Gastroesophageal sphincter (tissue), 4 donors: ENCODE data around the gene PLXDC1. TPM values are rescaled to one million over a fixed set of nuclear protein-coding genes. Genes with fewer than 3 reads are reported as not detected.

Source experiments
- ATAC-seq: fragments of 150-250 bp; one replicate; pipeline ENCODE4 v1.9.1; 2016; ENCODE audit warnings: mild to moderate bottlenecking, moderate library complexity
- H3K27ac ChIP-seq, 4 donors: fragments of 200-600 bp; sonication (generic) in 3 of 4; 1 replicate in 3 of 4; 2 replicates in 1 of 4; pipeline ENCODE4 v1.5.1; 2016 to 2019
- H3K27me3 ChIP-seq: fragments of 200-600 bp; sonication (generic); one replicate; pipeline ENCODE4 v1.5.1; 2019
- H3K36me3 ChIP-seq, 2 donors: fragments of 200-600 bp; sonication (generic); one replicate each; pipeline ENCODE4 v1.5.1; 2019; ENCODE audit warnings: control low read depth in 1 of 2
- H3K4me1 ChIP-seq, 3 donors: fragments of 200-600 bp; sonication (generic); 1 replicate in 2 of 3; 2 replicates in 1 of 3; pipeline ENCODE4 v1.5.1; 2016 to 2019; ENCODE audit warnings: control low read depth in 2 of 3
- H3K4me3 ChIP-seq, 2 donors: fragments of 200-600 bp; sonication (generic); one replicate each; pipeline ENCODE4 v1.5.1; 2019; ENCODE audit warnings: mild to moderate bottlenecking in 1 of 2, moderate library complexity in 1 of 2
- H3K9me3 ChIP-seq, 3 donors: fragments of 200-600 bp; sonication (generic); one replicate each; pipeline ENCODE4 v1.5.1; 2017 to 2019; ENCODE audit warnings: control low read depth in 2 of 3
- EP300 ChIP-seq: sonication (generic); formaldehyde crosslinking; IDR thresholded peaks from one replicate; pipeline ENCODE4 v1.6.1; 2017; ENCODE audit warnings: antibody characterized with exemption, mild to moderate bottlenecking
- POLR2A ChIP-seq, 2 donors: fragments of 450-650 bp; IDR thresholded peaks; one replicate each; pipeline ENCODE4 v1.6.1; 2017; ENCODE audit warnings: antibody characterized with exemption in 2 of 2, mild to moderate bottlenecking in 2 of 2, moderate library complexity in 1 of 2
- POLR2AphosphoS5 ChIP-seq: sonication (generic); formaldehyde crosslinking; IDR thresholded peaks from one replicate; pipeline ENCODE4 v1.6.1; 2017; ENCODE audit warnings: antibody characterized with exemption
- WGBS, 2 donors: methylation state at CpG; one replicate each; pipeline ENCODE4 v1.1.5; 2018; ENCODE audit warnings: low coverage in 1 of 2; 5-methylcytosine and 5-hydroxymethylcytosine counted together
- total RNA-seq, 4 donors: library from RNA; depleted of rRNA; stranded (reverse); fragments of >200 nt; gene quantifications; one replicate each; pipeline ENCODE4 v1.1.0, GENCODE V29; 2016
- TF ChIP-seq, protein P1 (sequence below), 4 experiments: fragments of 200-600 bp in 2 of 4; fragments of 450-650 bp in 2 of 4; sonication (generic) in 1 of 4; IDR thresholded peaks; one replicate each; pipeline ENCODE4 v1.5.1; 2017 to 2019; ENCODE audit warnings: antibody characterized with exemption in 4 of 4, mild to moderate bottlenecking in 2 of 4, moderate library complexity in 2 of 4

Gene PLXDC1
- total RNA-seq: 10 to 100 TPM in 3 of 4 donors, 1 to 10 TPM in 1; 5.5 to 21.6 (median 17.4) TPM

DNA sequence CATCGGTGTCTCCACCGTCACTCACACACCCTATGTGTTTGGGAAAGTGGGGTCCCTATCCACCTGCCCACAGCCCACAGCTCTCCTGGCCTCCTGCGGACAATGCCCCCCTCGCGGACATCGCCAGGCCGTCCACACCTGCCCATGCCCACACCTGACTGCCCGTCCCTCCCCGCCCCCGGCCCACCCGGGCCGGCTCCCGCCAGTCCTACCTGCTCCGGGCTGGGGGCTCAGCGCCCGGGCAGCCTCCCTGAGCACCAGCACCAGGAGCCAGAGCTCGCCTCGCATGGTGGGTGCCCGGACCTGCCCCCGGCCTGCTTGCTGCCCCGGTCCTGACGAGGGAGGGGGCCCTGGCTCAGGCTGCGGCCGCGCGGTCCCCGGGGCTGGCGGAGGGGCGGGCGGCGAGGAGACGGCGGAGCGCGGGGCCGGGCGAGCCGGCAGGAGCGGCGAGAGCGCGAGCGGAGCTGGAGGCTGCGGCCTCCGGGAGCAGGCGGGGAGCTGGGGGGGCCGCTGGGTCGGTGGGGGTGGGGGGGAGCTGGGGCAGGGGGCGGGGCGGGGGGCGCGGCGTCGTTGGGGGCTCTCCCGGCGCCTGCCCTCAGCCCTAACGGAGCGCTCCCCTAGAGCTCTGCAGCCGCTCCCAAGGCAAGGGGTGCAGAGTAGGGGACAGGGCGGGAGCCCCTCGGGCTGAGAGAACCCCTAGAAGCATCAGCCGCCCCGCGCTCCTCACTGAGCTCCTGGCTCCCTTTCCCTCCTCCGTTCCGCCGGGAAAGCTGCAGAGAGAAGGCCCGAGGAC lies at the start of gene PLXDC1:
TSS of gene PLXDC1 (minus strand) at position 488 of the 793 bp plus-strand sequence. CDS start at position 288, 200 bp downstream.
- peaks cover 34% of the 10 kb centered on the region for H3K27me3 ChIP-seq
- no peaks in the 10 kb centered on the region for H3K36me3 ChIP-seq
- H3K4me1 ChIP-seq: peaks cover 0 to 47% (median 20%) of the 10 kb centered on the region in 3 donors
- WGBS, 2 donors: 2% methylated on average over 10 of the region's 68 CpGs; no CpG with 5 or more reads in 1 of the 2 donors
- H3K9me3 ChIP-seq: no peaks in the 10 kb centered on the region
- no peak for ATAC-seq
- peak within 1 kb of the TSS; percentile 49 to 67 for H3K4me3 ChIP-seq
- H3K27ac ChIP-seq: peak within 1 kb of the TSS in 3 of 4 donors; percentile 65 to 90 (median 85)
- TF ChIP-seq POLR2A (IDR thresholded peaks at IDR 0.05) (no peak), POLR2AphosphoS5 (no peak), EP300 (no peak)
- TF ChIP-seq, protein P1, sequence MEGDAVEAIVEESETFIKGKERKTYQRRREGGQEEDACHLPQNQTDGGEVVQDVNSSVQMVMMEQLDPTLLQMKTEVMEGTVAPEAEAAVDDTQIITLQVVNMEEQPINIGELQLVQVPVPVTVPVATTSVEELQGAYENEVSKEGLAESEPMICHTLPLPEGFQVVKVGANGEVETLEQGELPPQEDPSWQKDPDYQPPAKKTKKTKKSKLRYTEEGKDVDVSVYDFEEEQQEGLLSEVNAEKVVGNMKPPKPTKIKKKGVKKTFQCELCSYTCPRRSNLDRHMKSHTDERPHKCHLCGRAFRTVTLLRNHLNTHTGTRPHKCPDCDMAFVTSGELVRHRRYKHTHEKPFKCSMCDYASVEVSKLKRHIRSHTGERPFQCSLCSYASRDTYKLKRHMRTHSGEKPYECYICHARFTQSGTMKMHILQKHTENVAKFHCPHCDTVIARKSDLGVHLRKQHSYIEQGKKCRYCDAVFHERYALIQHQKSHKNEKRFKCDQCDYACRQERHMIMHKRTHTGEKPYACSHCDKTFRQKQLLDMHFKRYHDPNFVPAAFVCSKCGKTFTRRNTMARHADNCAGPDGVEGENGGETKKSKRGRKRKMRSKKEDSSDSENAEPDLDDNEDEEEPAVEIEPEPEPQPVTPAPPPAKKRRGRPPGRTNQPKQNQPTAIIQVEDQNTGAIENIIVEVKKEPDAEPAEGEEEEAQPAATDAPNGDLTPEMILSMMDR (IDR thresholded peaks at IDR 0.05): no peak

DNA sequence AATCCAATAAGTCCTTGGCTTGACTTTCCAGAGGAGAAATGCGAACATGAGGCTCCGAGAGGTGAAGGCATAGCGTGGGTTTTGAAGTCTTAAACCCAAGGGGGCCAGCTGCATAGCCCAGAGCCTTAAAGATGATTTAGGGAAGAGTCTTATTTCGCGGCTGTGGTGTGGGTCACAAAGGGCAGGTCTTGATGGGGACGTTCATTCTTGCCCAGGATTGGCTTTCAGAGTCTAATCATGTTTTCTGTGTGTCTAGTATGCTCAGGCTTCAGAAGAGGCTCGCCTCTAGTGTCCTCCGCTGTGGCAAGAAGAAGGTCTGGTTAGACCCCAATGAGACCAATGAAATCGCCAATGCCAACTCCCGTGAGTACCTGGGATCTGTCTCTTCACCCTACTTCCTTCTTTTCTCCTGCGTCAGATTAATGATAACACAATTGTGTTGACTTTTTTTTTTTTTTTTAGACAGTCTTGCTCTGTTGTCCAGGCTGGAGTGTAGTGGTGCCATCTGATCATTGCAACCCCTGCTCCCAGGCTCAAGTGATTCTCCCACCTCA lies 49.6 kb upstream of the PLXDC1 start:
- H3K4me1 ChIP-seq: peaks cover 7 to 63% (median 23%) of the 10 kb centered on the region in 3 donors

DNA sequence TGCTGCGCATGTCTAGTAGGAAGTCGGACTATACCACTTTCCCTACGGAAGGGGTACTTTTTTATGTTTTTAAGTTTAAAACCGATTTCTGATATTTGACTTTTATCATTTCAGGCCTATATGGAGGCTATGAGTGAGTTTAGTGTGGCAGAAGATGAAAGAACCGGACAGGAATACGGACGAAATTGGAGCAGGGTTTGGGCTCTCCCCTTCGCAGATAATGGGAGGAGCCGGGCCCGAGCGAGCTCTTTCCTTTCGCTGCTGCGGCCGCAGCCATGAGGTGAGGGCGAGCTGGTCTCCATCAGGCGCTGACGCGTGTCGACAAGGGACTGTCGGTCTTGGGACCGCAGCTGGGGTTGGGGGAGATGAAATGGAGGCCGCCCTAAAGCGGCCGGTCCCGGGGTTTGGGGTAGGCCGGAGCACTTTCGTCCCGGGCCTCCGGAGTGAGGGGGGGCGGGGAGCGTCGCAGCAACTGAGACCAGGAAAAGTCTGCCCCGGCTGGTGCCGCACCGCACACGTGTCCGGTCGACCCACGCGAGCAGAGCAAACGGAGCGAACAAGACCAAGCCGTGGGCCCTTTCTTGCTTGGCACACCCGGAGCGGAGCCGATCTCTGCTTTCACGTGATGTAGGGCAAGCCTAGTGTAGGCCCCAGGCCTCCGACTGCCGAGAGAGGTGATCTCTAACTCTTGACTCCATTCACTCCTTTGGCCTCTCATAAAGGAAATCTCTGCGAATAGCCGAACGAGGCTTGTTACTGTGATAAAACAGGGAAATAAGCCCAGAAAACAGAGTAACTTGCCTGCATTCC lies 48.8 kb upstream of the PLXDC1 start, which contains the start of gene RPL19:
TSS of gene RPL19 (plus strand) at position 214 of the 810 bp plus-strand sequence. CDS start at position 276, 62 bp downstream.
- H3K27me3 ChIP-seq: no peaks in the 10 kb centered on the region
- peak within 1 kb of the TSS; percentile 57 to 63 for H3K4me3 ChIP-seq
- ATAC-seq: peak; percentile 77
- H3K4me1 ChIP-seq: peaks cover 7 to 70% (median 23%) of the 10 kb centered on the region in 3 donors
- peak within 1 kb of the TSS; percentile 89 to 96 (median 95) for H3K27ac ChIP-seq
- peaks cover 0 to 43% of the 10 kb centered on the region in 2 donors for H3K36me3 ChIP-seq
- TF ChIP-seq POLR2A (IDR thresholded peaks at IDR 0.05) (peak; percentile 54 to 73), POLR2AphosphoS5 (peak; percentile 56)
- TF ChIP-seq, protein P1 (IDR thresholded peaks at IDR 0.05): no peak
- 0% methylated on average over 15 to 16 of the region's 52 CpGs for WGBS, 2 donors
- H3K9me3 ChIP-seq: no peaks in the 10 kb centered on the region

More for the DNA sequence above, 49.6 kb upstream of the PLXDC1 start:
- peaks cover 0 to 43% of the 10 kb centered on the region in 2 donors for H3K36me3 ChIP-seq
- H3K27ac ChIP-seq: peak overlapping the region; percentile 89 to 96 (median 95)
- H3K9me3 ChIP-seq: no peaks in the 10 kb centered on the region
- peak overlapping the region; percentile 57 to 63 for H3K4me3 ChIP-seq
- TF ChIP-seq POLR2AphosphoS5: no peak
- no peak for TF ChIP-seq EP300
- no peak for TF ChIP-seq POLR2A (IDR thresholded peaks at IDR 0.05)
- TF ChIP-seq, protein P1 (IDR thresholded peaks at IDR 0.05): no peak
- H3K27me3 ChIP-seq: no peaks in the 10 kb centered on the region
- WGBS, 2 donors: 28 to 29% methylated on average over 11 of the region's 11 CpGs
- ATAC-seq: no peak

DNA sequence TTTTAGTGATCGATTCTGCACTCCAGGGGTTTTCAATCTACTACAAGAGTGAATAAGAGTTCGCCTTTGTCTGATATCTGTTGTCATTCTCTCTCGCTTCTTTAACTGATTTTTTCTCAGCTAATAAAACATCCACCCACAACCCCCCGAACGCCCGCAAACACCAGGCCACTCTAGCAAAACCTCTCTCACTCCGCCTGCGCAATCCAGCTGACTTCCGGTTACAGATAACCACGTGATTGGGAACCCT lies 48.3 kb upstream of the PLXDC1 start:
- peaks cover 7 to 75% (median 24%) of the 10 kb centered on the region in 3 donors for H3K4me1 ChIP-seq
- H3K4me3 ChIP-seq: peak overlapping the region; percentile 57 to 63
- H3K27ac ChIP-seq: peak overlapping the region; percentile 89 to 96 (median 95)
- H3K9me3 ChIP-seq: no peaks in the 10 kb centered on the region
- ATAC-seq: peak; percentile 87
- TF ChIP-seq POLR2A (IDR thresholded peaks at IDR 0.05) (no peak), POLR2AphosphoS5 (peak; percentile 44)
- H3K27me3 ChIP-seq: no peaks in the 10 kb centered on the region
- WGBS, 2 donors: 1 to 4% methylated on average over 9 to 10 of the region's 10 CpGs
- peaks cover 0 to 37% of the 10 kb centered on the region in 2 donors for H3K36me3 ChIP-seq

DNA sequence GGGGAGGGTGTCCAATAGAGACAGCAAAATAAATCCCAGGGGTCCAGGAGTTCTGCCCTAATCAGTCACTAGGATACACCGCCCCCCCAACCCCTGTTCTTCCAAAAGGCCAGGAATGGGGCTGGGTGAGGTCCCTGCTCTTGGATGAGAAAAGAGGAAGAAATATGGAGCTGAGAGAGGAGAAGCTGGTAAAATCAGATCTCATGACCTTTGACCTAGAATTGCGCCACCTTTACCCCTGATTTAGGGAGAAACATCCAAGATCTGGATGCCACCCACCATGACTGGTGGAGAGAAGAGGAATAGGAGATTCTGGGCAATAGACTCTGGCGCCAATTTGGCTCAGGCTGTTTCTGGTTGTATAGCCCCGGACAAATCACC lies 46.7 kb upstream of the PLXDC1 start:
- peak overlapping the region; percentile 49 to 95 (median 92) for H3K27ac ChIP-seq
- no peaks in the 10 kb centered on the region for H3K9me3 ChIP-seq
- peaks cover 0 to 35% of the 10 kb centered on the region in 2 donors for H3K36me3 ChIP-seq
- H3K4me3 ChIP-seq: peak overlapping the region in 1 of 2 donors; percentile 70
- peaks cover 7 to 86% (median 29%) of the 10 kb centered on the region in 3 donors for H3K4me1 ChIP-seq
- WGBS, 2 donors: 57% methylated on average over 4 of the region's 4 CpGs; no CpG with 5 or more reads in 1 of the 2 donors
- H3K27me3 ChIP-seq: no peaks in the 10 kb centered on the region
- ATAC-seq: no peak
- no peak for TF ChIP-seq POLR2AphosphoS5
- TF ChIP-seq POLR2A (IDR thresholded peaks at IDR 0.05): no peak
- TF ChIP-seq, protein P1 (IDR thresholded peaks at IDR 0.05): no peak
- no peak for TF ChIP-seq EP300
